Stimulated activated CD8-positive, alpha-beta memory T cell treated with anti-CD3 and anti-CD28 coated beads, Interleukin-12 subunit alpha, Interleukin-12 subunit beta, amount 100 ng/mL, for 24 hours (primary cell): ENCODE measurements around the gene POC5.
"Not testable (repeated sequence)": the region's sequence is repeated elsewhere in the genome, so short reads cannot be mapped to it uniquely, and the experiment has no call there.

Source experiments
- DNase-seq: peaks from one replicate; pipeline ENCODE4 v3.0.0-alpha.2; 2020; ENCODE audit errors: extremely low read depth

The POC5 gene

DNA sequence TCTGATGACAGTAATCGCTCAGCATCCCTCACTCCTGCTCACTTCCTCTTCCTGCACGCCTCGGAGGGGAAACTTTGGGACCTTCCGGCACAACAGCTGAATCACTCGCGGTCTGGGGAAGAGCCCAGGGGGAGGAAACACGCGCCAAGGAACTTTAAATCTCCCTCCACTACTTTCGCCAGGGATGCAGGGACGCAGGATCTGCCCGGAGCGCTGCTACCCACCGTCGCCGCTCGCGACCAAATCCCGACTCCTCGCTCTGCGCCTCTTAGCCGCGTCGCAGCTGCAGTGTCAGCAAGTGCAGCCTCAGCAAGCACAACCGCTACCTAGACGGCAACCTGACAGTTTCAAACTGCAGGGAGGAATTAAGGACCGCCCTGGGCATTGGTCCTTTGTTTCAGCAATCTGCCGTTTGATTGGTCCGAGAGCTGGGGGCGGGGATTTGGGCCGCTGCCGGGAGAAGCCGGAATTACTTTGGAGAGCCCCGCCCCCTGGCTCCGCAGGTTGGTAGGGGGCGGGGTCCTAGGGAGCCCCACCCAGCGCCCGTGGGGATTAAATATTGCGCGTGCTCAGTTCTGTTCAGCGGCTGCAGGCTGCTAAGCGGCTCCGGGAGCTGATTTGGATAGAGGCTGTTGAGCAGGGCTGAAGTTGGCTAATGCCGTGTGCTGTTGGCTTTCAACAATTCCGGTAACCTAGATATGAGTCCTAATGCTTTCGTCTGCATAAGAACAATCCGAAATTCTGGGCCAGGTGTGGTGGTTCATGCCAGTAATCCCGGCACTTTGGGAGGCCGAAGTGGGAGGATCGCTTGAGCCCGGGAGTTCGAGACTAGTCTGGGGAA, at the start of gene POC5:
Gene POC5, minus strand, starts transcription at position 356 of the 841 bp plus-strand sequence. CDS start 4,500 bp downstream, outside the sequence.
- peak; percentile 98 for DNase-seq

DNA sequence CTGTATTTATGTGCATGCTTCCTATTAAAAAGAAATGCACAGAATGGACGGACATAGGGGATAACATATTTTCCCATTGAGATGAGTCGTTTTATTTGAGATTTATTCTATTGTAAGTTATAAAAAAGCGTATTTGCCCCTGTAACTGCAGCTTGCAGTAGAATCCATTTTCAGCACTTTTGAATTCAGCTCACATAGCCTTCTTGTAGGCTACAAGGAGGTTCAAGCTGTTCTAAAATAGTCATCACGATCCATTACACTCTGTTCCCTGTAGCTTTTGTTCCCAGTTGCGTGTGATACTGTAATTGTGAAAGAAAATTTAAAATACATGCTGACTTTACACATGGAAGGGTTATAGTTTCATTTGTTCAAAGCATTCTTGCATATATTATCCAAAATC, 40.9 kb upstream of the POC5 start:
- DNase-seq = no peak

- no peak for DNase-seq
Observed at GRCh38 chr5:75756981-75757380, 39.7 kb upstream of the POC5 start.

DNA sequence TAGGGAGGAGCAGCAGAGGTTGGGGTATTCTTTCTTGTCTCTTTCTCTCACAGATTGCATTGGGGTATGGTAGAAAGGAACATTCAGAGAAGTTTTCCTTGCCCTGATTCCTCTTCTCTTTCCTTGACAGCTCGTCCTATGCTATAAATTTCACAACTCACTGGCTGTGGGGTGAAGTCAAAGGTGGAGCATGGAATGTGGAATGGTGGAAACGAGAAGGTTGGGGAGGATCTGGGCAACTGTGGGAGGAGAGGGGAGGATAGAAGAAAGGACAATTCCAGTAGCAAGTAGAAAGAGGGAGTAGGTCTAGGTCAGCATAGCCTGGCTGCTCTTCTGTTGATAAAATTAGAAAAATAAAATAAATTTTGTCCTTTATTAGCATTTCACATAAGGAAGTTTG, 39.0 kb upstream of the POC5 start:
- DNase-seq = no peak

GRCh38 chr5:75753182-75753581, 35.9 kb upstream of the POC5 start:
- no peak for DNase-seq

DNA sequence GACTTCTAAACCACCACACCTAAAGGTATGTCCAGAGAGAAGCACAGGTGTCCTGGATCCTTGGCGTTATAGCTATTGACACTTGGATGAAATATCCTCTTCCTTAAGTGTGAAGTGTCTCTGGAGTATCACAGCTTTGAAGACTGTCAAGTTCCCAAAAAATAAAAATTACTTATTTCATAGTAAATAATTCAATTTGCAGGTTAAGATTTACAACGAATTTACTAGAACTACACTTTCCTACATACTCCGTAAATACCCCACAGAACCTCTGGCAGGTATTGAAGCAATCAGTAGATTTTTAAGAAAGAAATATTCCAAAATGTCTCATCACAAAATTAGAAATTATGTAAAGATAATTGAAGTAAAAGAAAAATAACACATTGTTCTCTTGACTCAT, 27.1 kb upstream of the POC5 start:
- DNase-seq = no peak

- DNase-seq = no peak
Observed at GRCh38 chr5:75736273-75736672, 19.0 kb upstream of the POC5 start.

GRCh38 chr5:75734913-75735789, 17.9 kb upstream of the POC5 start:
- DNase-seq = no peak

DNA sequence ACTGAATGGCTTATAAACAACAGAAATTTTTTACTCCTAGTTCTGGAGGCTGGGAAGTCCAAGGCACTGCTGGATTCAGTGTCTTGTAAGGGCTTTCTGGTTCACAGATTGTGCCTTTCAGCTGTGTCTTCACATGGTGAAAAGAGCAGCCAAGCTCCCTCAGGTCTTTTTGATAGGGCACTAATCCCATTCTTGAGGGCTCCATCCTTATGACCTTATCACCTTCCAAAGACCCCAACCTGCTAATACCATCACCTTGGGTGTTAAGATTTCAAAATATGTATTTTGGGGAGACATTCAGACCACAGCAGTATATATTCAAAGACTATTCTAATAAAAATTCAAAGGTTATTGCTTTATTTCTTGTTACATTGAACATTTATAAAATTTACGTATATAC, 16.5 kb upstream of the POC5 start:
- no peak for DNase-seq

DNA sequence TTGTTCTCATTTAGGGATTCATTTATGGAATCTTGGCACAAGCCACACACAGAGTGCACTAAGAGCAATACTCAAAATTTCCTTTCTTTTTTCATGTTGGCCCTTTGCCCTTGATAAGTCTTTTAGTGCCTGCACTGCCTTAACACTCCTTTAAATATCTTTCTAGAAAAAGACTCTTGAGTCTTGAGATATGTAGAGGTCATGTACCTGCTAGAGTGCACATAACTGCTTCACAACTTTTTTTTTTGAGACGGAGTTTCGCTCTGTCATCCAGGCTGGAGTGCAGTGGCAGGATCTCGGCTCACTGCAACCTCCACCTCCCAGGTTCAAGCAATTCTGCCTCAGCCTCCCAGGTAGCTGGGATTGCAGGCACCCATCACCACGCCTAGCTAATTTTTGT, 14.3 kb upstream of the POC5 start:
- DNase-seq = not testable (repeated sequence)

- no peak for DNase-seq
Observed at GRCh38 chr5:75729321-75729720, 12.1 kb upstream of the POC5 start.

DNA sequence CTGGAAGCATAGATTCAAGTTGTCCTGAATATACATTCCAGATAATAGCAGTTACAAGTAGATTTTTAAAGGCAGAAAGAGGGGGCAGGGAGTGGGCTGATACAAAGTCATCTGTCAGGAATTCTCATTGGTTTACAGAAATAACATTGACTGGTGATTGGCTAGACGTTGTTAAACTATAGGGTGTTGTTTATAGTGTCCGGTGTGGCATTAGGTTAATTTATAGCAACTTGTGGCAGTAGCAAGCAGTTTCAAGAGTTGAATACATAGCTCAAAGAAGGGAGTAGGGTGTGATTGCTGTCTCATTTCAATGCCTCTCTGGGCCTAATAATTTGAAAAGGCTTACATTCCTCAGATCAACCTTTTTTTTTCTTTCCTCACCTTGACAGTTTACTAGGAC, 10.7 kb upstream of the POC5 start:
- no peak for DNase-seq

- DNase-seq = not testable (repeated sequence)
Observed at GRCh38 chr5:75726224-75726623, 9.0 kb upstream of the POC5 start.

GRCh38 chr5:75723378-75723777, 6.1 kb upstream of the POC5 start:
- no peak for DNase-seq

DNA sequence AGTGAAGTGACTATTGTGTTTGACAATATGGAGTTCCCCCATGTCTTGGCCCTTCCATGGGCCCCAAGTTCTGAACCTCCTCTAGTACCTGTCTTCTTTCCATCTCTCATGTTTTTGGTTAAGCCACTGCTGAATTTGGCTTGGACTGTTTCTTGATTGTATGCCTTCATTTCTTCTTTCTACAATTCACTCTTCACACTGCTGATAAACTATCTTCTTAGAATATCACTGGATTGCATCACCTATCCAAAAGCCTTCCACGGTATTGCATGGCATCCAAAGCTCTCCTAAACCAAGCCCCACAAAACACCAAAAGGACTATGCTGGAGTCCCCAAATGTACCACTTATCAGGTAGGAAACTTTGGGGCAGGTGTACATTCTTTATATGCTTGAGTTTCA, 4.3 kb upstream of the POC5 start:
- no peak for DNase-seq

DNA sequence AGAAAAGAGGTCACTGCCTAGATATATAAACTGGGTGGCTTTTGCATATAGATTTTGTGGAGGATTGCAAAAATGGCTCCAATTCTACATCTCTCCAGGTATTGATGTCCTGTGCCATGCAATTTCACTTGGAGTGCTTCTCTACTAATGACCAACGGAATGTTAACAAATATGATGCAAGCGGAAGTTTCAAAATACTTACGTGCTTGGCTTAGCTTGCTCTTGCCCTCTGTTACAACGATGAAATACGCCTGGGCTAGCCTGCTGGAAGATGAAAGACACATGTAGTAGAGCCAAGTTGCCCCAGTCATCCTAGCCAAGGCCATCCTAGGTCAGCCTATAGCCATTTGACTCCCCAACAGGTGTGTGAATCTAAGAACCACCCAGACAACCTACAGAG, 3.6 kb upstream of the POC5 start:
- no peak for DNase-seq

DNA sequence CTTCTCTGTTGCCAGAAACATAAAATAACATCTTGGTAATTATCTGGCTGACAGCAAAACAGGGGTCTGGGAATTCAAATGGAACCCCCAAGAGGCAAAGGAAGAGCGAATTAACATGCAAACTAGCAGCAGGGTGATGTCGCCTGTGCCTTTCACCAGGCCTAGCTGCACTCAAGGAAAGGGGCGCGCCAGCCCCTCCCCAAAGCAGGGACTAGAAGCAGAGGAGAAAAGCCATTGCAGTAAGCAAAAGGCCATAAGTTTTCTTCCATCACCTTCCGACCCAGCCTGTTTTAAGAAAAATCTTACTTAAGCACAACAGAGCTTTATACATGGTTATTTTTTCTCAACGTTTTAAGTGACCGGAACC, 539 bp downstream of the POC5 start:
- no peak for DNase-seq

DNA sequence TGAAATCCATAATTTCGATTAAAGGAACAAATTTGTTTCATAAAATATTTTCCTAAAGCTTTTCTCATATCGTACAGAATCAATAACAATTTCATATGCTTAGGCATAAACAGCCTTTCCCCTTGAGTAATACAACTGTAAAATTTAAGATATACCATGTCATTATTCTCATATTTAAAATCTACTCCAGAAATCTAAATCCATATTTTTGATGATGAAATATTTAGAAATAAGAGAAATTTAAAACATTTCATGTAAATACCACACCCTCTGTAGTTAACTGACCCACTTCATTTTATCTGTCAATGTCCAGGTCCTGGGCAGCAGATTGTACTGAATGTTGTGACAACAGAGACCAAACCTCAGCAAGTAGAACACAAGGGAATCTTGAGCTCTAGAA, 5.1 kb downstream of the POC5 start:
- DNase-seq = no peak

DNA sequence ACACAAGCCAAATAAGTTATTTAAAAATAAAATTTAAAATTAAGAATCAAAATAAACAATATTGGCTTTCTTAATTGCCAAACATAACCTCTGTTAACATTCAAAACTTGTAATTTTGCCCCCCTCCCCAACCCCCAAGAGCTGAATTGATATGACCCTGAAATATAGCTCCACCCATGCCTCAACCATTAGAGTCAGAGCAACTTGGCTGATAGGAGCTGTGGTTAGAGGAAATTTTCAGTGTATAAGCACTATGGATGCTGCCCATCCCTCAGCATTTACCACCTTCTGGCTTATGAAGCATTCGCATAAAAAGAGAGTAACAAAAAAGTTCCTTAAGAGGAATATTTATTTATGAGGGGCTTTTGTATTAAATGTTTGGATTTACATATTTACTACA, 6.1 kb downstream of the POC5 start:
- DNase-seq = no peak

DNA sequence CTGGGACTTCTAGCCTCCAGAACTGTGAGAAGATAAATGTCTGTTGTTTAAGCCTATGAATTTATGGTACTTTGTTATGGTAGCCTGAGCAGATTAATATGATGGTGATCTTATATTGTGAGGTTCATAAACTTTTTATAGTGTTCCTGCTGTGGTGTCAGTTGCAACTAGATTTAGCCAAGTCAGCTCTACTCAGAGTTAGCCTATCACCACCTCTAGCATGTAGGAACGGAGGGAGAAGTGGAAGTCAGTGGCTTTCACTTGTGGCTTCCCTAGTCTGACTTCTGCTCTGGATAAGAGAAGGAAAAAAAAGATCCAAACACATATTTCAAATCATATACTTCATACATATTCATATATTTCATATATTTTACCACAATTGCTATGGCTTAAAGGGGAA, 6.6 kb downstream of the POC5 start:
- DNase-seq = no peak

- DNase-seq = no peak
Observed at GRCh38 chr5:75707911-75708509, 9.2 kb downstream of the POC5 start.

DNA sequence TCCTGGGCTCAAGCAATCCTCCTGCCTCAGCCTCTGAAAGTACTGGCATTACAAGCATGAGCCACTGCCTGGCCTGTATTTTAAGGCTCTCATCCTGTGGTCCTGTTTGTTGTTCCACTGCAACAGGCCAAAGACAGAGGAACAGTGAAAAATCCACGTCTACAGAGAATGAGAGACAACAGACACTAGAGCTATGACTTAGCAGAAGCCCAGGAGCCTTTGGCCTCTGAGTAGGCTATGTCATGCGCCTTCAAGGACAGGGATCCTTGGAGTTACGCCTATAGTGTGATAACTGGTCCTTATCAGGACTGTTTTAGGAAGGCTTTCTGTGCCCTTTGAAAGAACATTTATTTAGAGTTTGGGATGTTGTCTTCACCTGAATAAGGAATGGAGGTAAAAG, 10.5 kb downstream of the POC5 start:
- no peak for DNase-seq

- DNase-seq = no peak
Observed at GRCh38 chr5:75706016-75706415, 11.2 kb downstream of the POC5 start.
